K562 (cell line): ENCODE results near the gene DCTN5. TPM values are rescaled to one million over a fixed set of nuclear protein-coding genes. Genes with fewer than 3 reads are reported as not detected.

Experiments
- ADNP ChIP-seq: fragments of 200-800 bp; sonication (Bioruptor generic); IDR thresholded peaks from 2 replicates; pipeline ENCODE4 v1.6.1; 2016; ENCODE audit warnings: missing genetic modification characterization, missing compliant biosample characterization
- BDP1 ChIP-seq: IDR thresholded peaks from 3 replicates; pipeline ENCODE4 v1.6.1; 2011; ENCODE audit not compliant: insufficient read length, insufficient read depth
- BRD4 ChIP-seq: fragments of 200-600 bp; sonication (generic); IDR thresholded peaks from 2 replicates; pipeline ENCODE4 v1.6.1; 2017; ENCODE audit warnings: inconsistent platforms
- CTBP1 ChIP-seq: fragments of 450-650 bp; IDR thresholded peaks from 2 replicates; pipeline ENCODE4 v1.6.1; 2016; ENCODE audit warnings: borderline replicate concordance
- EGR1 ChIP-seq: fragments of 450-650 bp; conservative IDR thresholded peaks from 2 replicates; pipeline ENCODE4 v1.6.1; 2017; ENCODE audit warnings: mild to moderate bottlenecking
- HOXB6 ChIP-seq: fragments of 250-450 bp; sonication (Bioruptor Pico); IDR thresholded peaks from 2 replicates; pipeline ENCODE4 v1.5.1; 2022; ENCODE audit warnings: mild to moderate bottlenecking, borderline replicate concordance
- KLF16 ChIP-seq: IDR thresholded peaks from 2 replicates; pipeline ENCODE4 v1.6.1; 2016; ENCODE audit warnings: antibody characterized with exemption
- PML ChIP-seq: IDR thresholded peaks from 2 replicates; pipeline ENCODE4 v1.6.1; 2012; ENCODE audit warnings: low read length, inconsistent platforms
- SIRT6 ChIP-seq: IDR thresholded peaks from one replicate; pipeline ENCODE4 v1.6.1; 2012; ENCODE audit warnings: low read depth, mild to moderate bottlenecking, control low read depth, inconsistent platforms, low read length, moderate library complexity
- YBX1 ChIP-seq: fragments of 450-650 bp; IDR thresholded peaks from 2 replicates; pipeline ENCODE4 v1.7.1; 2016; ENCODE audit warnings: mild to moderate bottlenecking
- ZNF217 ChIP-seq: sonication (generic); formaldehyde crosslinking; IDR thresholded peaks from 2 replicates; pipeline ENCODE4 v1.8.0; 2022; ENCODE audit warnings: mild to moderate bottlenecking, missing genetic modification reagents
- ZNF408 ChIP-seq: fragments of 250-450 bp; sonication (Bioruptor Pico); IDR thresholded peaks from 2 replicates; pipeline ENCODE4 v1.4.0; 2020; ENCODE audit warnings: low read depth, mild to moderate bottlenecking, moderate library complexity
- ZNF76 ChIP-seq: fragments of 250-450 bp; sonication (Bioruptor Pico); IDR thresholded peaks from 2 replicates; pipeline ENCODE4 v1.4.0; 2020; ENCODE audit warnings: mild to moderate bottlenecking, moderate library complexity, borderline replicate concordance
- polyA plus RNA-seq, 8 experiments: library from polyadenylated mRNA; depleted of rRNA in 4 of 8; stranded (reverse) in 5 of 8; unstranded in 3 of 8; fragments of >200 nt; fragmentation: Nextera tagmentation in 2 of 8; fragmentation: Illumina TruSeq in 1 of 8; extraction: Ambion mirVana in 2 of 8; extraction: Trizol in 1 of 8; gene quantifications; 2 replicates each; pipeline versions ENCODE4 v1.2.1 to v1.2.3, GENCODE V29; 2011 to 2014; ENCODE audit warnings: inconsistent platforms in 1 of 8, missing spikeins in 1 of 8
- total RNA-seq, 7 experiments: library from RNA; depleted of rRNA in 6 of 7; stranded (reverse); fragments of >200 nt in 6 of 7; fragmentation: Illumina TruSeq in 2 of 7; extraction: Trizol in 2 of 7; gene quantifications; 2 replicates each; pipeline versions ENCODE4 v1.2.1 to v1.2.3, GENCODE V29; 2011 to 2021; ENCODE audit warnings: low replicate concordance in 1 of 7
- TF ChIP-seq, protein P1 (sequence below): fragments of 250-450 bp; sonication (Bioruptor Pico); IDR thresholded peaks from 2 replicates; pipeline ENCODE4 v1.8.0; 2021; ENCODE audit warnings: moderate library complexity, mild to moderate bottlenecking, inconsistent platforms
- TF ChIP-seq, protein P2 (sequence below): fragments of 200-400 bp; formaldehyde crosslinking; IDR thresholded peaks from 2 replicates; pipeline ENCODE4 v1.6.1; 2017; ENCODE audit warnings: mild to moderate bottlenecking, low read depth, low read length, moderate library complexity
- TF ChIP-seq, protein P3 (sequence below): sonication (generic); formaldehyde crosslinking; IDR thresholded peaks from 2 replicates; pipeline ENCODE4 v1.8.0; 2022; ENCODE audit warnings: missing genetic modification reagents, mild to moderate bottlenecking, moderate library complexity, borderline replicate concordance
- TF ChIP-seq, protein P4 (sequence below), 2 experiments: fragments of 450-650 bp; IDR thresholded peaks; 2 replicates each; pipeline ENCODE4 v1.6.1; 2016; ENCODE audit warnings: mild to moderate bottlenecking in 2 of 2, borderline replicate concordance in 1 of 2, low read depth in 1 of 2, moderate library complexity in 1 of 2

DCTN5 gene
- total and polyA plus RNA-seq, 9 of the 15 experiments (the other 6 are each of a cell fraction or from before 2014, with no cell fraction given), result 35.8 to 149 (median 75.9) TPM

DNA sequence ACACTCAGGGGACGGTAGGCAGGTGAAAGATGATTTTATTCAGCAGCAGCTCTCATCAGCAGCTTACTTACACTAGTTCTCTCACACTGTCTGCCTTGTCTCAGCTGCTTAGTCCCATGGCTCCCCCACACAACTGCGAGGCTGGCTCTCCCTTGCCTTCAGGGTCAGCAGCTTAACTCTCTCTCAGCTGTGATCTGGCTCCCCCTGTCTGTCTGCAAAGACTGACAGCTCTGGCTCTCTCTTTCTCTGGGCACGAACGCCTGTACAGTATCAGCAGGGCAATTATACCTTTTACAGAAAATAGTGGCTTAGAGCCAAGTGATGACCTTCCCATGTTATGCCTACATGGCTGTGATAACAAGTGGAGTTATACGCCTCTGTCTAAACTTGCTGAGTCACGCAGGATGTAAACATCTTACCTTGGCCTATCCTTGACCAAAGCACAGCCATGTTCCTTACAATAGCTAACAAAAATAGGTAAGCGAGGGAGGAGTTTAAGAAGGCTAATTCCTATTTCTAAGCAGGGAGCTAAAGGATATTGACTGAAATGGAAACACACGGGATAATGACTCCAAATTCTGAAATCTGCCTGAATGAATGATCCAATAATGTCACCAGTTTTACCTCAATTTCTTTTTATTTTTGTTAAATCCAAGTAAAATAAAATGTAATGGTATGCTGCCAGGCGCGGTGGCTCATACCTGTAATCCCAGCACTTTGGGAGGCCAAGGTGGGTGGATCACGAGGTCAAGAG, 44.1 kb upstream of the DCTN5 start (continued):
- no peak for TF ChIP-seq ZNF217 (CRISPR knock-in tag)
- peak; percentile 99 for TF ChIP-seq ZNF76 (CRISPR knock-in tag)
- TF ChIP-seq PML, result no peak
- TF ChIP-seq BDP1, result no peak
- TF ChIP-seq, protein P1, sequence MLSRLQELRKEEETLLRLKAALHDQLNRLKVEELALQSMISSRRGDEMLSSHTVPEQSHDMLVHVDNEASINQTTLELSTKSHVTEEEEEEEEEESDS (CRISPR knock-in tag), result peak; percentile 83
- no peak for TF ChIP-seq BRD4
- TF ChIP-seq ADNP (tag), result no peak; the same call in 1 of the 2 replicates
- TF ChIP-seq EGR1, result no peak
- TF ChIP-seq CTBP1, result peak; percentile 93
- TF ChIP-seq ZNF408, result no peak
- TF ChIP-seq, protein P2, sequence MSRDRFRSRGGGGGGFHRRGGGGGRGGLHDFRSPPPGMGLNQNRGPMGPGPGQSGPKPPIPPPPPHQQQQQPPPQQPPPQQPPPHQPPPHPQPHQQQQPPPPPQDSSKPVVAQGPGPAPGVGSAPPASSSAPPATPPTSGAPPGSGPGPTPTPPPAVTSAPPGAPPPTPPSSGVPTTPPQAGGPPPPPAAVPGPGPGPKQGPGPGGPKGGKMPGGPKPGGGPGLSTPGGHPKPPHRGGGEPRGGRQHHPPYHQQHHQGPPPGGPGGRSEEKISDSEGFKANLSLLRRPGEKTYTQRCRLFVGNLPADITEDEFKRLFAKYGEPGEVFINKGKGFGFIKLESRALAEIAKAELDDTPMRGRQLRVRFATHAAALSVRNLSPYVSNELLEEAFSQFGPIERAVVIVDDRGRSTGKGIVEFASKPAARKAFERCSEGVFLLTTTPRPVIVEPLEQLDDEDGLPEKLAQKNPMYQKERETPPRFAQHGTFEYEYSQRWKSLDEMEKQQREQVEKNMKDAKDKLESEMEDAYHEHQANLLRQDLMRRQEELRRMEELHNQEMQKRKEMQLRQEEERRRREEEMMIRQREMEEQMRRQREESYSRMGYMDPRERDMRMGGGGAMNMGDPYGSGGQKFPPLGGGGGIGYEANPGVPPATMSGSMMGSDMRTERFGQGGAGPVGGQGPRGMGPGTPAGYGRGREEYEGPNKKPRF, result no peak
- peak; percentile 90; the same call in 1 of the 2 replicates for TF ChIP-seq HOXB6 (CRISPR knock-in tag)
- TF ChIP-seq, protein P3, sequence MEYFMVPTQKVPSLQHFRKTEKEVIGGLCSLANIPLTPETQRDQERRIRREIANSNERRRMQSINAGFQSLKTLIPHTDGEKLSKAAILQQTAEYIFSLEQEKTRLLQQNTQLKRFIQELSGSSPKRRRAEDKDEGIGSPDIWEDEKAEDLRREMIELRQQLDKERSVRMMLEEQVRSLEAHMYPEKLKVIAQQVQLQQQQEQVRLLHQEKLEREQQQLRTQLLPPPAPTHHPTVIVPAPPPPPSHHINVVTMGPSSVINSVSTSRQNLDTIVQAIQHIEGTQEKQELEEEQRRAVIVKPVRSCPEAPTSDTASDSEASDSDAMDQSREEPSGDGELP (CRISPR knock-in tag), result peak; percentile 98
- TF ChIP-seq YBX1, result no peak
- TF ChIP-seq, protein P4, sequence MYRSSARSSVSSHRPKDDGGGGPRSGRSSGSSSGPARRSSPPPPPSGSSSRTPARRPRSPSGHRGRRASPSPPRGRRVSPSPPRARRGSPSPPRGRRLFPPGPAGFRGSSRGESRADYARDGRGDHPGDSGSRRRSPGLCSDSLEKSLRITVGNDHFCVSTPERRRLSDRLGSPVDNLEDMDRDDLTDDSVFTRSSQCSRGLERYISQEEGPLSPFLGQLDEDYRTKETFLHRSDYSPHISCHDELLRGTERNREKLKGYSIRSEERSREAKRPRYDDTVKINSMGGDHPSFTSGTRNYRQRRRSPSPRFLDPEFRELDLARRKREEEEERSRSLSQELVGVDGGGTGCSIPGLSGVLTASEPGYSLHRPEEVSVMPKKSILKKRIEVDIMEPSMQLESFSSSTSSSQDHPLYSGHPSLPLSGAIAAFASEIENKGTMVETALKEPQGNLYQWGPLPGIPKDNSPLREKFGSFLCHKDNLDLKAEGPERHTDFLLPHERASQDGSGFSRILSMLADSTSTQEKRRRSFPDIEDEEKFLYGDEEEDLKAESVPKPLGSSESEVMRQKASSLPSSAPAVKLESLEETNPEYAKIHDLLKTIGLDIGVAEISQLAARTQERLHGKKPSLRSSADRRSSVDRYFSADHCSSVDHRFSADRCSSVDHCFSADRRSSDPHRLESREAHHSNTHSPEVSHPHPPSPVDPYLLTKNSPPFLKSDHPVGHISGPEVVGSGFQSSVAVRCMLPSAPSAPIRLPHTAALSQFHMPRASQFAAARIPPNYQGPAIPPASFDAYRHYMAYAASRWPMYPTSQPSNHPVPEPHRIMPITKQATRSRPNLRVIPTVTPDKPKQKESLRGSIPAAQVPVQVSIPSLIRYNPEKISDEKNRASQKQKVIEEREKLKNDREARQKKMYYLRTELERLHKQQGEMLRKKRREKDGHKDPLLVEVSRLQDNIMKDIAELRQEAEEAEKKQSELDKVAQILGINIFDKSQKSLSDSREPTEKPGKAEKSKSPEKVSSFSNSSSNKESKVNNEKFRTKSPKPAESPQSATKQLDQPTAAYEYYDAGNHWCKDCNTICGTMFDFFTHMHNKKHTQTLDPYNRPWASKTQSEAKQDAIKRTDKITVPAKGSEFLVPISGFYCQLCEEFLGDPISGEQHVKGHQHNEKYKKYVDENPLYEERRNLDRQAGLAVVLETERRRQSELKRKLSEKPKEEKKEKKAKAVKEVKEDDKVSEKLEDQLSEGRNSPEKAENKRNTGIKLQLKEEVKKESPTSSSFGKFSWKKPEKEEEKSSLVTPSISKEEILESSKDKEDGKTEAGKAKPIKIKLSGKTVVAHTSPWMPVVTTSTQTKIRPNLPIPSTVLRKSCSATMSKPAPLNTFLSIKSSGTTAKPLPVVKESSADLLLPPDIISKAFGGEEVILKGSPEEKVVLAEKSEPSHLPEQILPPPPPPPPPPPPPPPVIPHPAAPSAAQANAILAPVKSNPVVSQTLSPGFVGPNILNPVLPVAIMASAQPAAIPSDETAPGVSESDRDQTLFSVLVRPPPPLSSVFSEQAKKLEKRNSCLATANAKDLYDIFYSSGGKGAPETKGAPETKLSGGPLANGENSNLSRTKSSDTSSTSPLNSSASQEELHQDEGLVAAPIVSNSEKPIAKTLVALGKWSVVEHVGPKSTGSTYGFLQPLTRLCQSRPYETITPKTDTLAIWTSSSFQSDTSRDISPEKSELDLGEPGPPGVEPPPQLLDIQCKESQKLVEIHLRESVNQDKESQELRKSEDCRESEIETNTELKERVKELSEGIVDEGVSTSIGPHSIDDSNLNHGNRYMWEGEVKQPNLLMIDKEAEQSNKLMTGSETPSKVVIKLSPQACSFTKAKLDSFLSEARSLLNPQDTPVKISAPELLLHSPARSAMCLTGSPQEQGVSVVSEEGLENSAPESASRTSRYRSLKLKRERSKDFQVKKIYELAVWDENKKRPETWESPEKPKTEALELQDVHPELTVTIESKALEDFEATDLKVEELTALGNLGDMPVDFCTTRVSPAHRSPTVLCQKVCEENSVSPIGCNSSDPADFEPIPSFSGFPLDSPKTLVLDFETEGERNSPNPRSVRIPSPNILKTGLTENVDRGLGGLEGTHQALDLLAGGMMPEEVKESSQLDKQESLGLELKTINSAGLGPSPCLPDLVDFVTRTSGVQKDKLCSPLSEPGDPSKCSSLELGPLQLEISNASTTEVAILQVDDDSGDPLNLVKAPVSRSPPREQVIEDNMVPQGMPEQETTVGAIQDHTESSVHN (IDR thresholded peaks at IDR 0.05; ENCODE audit: borderline replicate concordance in 1 of 2, low read depth in 1 of 2), result peak in 1 of 2 experiments; percentile 46; a peak in 1 of 4 replicates
- TF ChIP-seq SIRT6, result no peak
- TF ChIP-seq KLF16, result 0 out of 2 replicates have a peak, but pooled peaks have one; percentile 47
